HFF-Myc (cell line): Measurements from ENCODE around the gene IZUMO1R.
A peak's percentile ranks its signal among the peaks of the same experiment; 100 is the strongest.

ENCODE experiments used
- DNase-seq: peaks from one replicate; pipeline ENCODE4 v3.0.0-alpha.2; 2011; ENCODE audit warnings: low read depth; ENCODE audit errors: extremely low read depth
- H3K4me3 ChIP-seq: replicated peaks from 2 replicates; pipeline ENCODE4 v1.5.1; 2011; ENCODE audit warnings: low read depth, mild to moderate bottlenecking, control low read depth, low read length
- CTCF ChIP-seq: IDR thresholded peaks from 2 replicates; pipeline ENCODE4 v1.5.1; 2012; ENCODE audit warnings: mild to moderate bottlenecking, low read depth, low read length, control low read depth; ENCODE audit errors: missing control alignments

Gene IZUMO1R

GRCh38 chr11:94315664-94316063 is 11.3 kb downstream of the IZUMO1R start:
- no peak for TF ChIP-seq CTCF
- H3K4me3 ChIP-seq, result no peak overlapping the region
- peak; percentile 66 for DNase-seq

GRCh38 chr11:94322501-94322900 is 18.1 kb downstream of the IZUMO1R start:
- no peak for DNase-seq
- no peak for TF ChIP-seq CTCF
- H3K4me3 ChIP-seq, result no peak overlapping the region

- no peak overlapping the region for H3K4me3 ChIP-seq
- DNase-seq, result no peak
- peak; percentile 62 for TF ChIP-seq CTCF
These were observed 21.3 kb downstream of the IZUMO1R start for GRCh38 chr11:94325681-94326080.

- H3K4me3 ChIP-seq, result no peak overlapping the region
- TF ChIP-seq CTCF, result no peak
- DNase-seq, result no peak
These were observed 22.6 kb downstream of the IZUMO1R start for GRCh38 chr11:94326947-94327346.

- DNase-seq, result no peak
- no peak for TF ChIP-seq CTCF
- no peak overlapping the region for H3K4me3 ChIP-seq
These were observed 24.3 kb downstream of the IZUMO1R start for GRCh38 chr11:94328587-94329080.

GRCh38 chr11:94329501-94329900 is 25.1 kb downstream of the IZUMO1R start:
- H3K4me3 ChIP-seq, result no peak overlapping the region
- DNase-seq, result no peak
- TF ChIP-seq CTCF, result no peak

- H3K4me3 ChIP-seq, result no peak overlapping the region
- no peak for DNase-seq
- no peak for TF ChIP-seq CTCF
These were observed 26.4 kb downstream of the IZUMO1R start for GRCh38 chr11:94330789-94331188.
